CD4-positive, alpha-beta T cell treated with Interleukin-21 for 1 hour (primary cell): ENCODE data around the gene MINDY4.

Source experiments
- DNase-seq: peaks from one replicate; pipeline ENCODE4 v3.0.0-alpha.2; 2020

The MINDY4 gene

DNA sequence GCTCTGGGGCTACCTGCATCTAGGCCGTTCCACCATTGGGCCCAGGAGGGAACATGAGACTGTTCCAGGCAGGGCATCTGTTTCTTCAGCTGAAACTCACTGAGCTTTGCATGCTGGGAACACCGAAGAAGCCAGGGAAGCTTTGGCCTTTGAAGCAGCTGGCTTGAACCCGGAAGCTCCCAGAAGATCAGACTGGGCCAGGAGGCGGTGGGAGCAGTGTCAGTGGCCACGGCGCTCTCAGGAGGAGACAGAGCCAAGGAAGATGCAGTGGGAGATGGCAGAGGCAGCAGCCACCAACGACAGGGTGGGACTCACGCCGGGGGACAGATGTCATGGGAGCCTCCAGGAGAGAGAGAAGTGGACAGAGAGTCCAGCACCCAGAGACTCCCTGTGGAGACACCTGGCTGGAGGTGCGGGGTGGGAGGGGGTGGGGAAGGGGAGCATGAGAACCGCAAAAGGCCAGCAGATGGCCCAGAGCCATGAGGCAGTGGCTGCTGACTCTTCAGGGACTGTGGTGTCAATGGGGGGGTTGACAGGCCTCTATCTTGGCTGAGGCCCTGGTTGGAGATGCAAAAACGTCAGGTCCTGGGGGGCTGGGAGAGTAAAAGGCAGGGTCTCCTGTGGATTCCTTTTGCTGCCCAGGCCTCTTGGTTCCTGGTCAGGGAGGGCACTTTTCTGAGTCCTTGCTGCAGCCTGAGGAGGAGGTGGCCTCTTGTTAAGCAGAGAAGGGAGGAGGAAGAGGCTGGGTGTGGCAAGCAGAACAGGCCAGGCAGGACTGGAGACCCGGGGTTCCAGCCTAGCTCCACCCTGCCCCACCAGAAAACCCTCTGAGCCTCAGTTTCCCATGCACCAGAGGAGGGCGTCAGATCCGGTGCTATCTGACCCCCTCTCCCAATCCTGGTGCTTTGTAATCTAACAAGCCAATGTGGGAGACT, 134.1 kb downstream of the MINDY4 start:
- no peak for DNase-seq

DNA sequence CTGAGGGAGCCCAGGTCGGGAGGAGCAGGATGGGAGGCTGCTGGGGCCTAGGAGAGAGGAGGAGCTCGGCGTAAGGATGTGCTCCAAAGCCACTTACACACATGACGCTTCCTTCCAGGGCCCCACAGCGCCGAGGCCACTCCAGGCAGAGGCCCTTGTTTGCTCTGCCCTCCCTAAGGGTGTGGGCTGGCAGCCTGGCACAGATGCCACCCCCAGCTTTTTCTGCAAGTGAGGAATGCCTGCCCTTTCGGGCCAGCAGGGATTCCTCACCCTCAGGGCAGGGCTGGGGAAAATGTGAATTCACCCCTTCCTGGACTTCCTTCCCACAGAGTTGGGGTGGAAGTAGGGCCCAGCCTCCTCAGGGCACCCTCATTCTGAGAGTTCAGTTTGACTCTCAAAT, 134.8 kb downstream of the MINDY4 start:
- no peak for DNase-seq

DNA sequence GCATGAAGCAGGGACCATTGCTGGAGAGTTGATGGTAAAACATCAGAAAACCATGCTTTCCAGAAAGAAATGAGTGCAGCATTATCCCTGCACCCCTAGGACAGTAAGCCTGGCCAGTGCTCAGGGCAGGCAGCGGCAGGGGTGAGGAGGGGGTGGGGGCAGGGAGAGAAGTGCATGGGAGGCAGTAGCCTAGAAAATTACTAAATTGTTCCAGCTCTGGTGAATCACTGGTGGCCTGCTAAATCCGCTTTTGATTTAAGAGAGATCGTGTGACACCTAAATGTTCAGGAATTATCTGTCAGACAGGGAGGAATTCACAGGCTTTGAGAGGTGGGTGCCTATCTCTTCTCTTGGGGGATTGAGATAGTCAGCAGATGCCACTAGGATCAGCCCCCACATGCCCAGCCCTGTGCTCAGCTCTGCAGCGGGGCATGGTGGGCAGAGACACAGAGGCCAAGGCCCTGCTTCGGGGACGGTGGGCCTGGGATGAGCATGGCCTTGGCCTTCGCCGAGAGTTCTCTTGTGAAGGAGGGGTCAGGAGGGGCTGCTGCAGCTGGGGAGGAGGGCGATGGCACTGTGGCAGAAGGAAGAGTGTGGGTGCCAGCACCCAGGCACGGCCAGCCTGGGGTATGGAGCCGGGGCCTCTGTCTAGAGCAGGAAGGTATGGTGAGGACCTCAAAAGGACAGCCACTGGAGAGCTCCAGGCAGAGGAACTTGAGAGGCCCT, 135.5 kb downstream of the MINDY4 start:
- DNase-seq = no peak

DNA sequence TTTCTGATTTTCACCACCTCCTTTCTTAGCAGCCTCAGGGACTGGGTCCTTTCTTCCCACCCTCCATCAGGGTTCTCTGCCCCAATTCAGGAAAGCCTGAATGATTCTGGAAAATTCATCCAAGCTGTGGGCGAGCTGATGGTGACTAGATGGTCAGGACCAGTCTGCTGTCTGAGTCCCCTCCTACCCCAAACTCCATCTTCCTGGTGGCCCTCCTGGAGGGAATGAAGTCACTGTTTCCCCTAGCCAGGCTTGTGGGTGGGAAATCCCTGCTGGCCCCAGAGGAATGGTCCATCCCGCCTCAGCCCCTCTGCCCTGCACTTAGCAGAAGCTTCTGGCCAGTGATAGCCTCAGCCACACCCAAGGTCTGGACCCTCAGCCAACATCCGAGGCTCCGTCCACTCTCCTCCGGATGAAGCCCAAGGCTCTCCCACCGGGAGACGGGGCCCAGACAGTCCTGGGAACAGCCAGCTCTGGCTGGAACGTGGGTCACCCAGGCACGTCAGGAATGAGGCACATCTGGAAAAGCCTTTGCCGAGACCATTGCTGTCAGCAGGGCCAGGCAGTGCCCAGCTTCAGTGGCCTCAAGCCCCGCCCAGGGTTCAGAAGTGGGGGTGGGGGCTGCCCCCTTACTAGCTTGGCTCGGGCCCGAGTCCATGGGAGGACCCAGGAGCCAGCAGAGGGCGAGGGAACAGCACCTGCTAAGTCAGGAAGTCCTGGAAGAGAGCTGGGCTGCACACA, 136.5 kb downstream of the MINDY4 start:
- no peak for DNase-seq

DNA sequence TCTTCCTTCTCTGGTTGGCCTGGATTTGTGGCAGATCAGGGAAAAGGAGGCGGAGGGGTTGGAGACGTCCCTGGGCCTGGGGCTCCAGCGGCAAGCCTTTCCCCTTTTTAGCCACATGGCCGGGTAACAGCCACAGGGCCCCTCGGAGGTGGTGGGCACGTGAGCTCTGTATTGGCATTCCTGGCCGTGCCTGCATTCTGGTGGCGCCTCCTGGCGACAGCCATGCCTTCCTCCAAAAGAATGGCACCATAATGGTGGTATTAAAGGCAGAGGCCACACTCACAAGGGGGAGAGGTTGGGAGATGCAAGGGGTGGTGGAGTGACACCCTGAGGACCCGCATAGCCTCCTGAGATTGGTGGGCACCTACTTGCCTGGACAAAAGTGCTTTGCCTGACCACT, 137.5 kb downstream of the MINDY4 start:
- DNase-seq = no peak

DNA sequence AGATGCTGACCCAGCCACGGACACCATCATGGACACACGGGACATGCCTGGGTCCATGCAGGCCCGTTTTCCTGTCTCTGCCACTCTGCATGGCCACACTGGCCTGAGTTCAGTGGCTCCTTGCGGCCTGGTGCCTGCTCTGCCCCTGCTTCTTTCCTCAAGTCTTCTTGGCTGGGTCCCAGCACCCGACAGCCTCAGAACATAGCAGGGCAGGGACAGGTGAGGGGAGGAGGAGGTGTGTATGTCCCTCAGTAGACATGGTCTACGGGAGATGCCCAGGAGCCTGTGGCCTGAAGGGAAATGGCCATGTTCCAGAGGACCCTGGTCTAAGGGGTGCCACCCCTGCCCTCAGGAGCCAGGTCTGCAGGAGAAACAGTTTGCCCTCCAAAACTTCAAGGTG, 138.2 kb downstream of the MINDY4 start:
- DNase-seq = no peak

DNA sequence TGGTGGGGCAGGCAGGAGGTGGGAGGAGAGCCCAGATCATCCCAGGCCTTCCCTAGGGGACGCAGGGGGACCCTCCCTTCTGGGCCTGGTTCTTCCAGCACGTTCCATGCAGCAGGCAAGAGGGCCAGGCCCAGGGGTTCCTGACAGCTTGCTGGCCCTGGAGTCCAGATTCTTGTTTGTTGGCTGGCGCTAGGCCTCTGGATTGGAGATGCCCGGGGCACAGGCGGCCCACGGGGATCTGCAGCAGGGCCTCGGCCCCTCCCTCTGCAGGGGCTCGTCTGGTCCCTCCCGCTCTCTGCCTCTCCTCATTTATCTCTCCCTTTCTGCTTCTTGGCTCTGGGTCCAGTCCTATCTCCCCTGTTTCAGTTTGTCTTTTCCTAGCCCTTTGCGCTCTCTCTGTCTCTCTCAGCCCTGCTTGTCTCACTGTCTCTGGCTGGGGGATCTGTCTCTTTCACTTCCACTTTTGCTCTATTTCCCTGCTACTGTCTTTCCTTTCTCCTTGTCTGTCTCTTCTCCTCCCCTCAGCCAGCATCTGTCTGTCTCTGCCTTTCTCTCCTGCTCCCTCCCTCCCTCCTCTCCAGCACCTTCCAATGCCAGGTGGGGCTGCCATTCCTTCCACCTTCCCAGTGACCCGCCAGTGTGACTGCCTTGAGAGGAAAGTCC, 139.3 kb downstream of the MINDY4 start:
- no peak for DNase-seq

DNA sequence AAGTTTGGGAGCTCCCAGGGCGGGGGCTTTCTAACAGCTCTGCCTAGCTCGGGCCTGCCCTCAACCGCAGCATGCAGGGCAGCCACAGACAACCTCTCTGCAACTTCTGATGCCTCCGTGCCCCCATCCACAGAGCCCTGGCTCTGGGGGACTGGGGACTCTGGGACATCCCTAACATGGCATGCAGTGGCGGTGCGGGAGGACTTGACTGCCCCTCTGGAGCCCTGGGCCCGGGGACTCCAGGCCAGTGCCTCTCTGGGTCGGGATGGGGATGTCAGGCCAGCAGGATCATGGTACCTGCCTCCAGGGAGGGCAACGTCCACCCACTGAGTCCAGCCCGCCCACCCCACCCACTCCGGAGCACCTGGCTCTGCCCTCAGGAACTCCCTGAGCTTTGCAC, 139.9 kb downstream of the MINDY4 start:
- no peak for DNase-seq

DNA sequence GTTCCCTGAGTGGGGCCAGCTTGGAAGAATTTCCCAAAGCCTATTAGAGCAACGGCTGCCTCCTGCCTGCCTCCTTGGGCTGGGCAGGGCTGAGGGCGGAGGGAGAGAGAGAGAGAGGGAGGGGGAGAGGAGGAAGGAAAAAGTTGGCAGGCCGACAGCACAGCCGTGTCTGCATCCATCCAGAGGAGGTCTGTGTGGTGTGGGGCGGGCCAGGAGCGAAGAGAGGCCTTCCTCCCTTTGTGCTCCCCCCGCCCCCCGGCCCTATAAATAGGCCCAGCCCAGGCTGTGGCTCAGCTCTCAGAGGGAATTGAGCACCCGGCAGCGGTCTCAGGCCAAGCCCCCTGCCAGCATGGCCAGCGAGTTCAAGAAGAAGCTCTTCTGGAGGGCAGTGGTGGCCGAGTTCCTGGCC, 140.3 kb downstream of the MINDY4 start, which contains the start of gene AQP1:
TSS of gene AQP1 (plus strand) at position 293 of the 409 bp plus-strand sequence. CDS start at position 350, 57 bp downstream.
- no peak for DNase-seq

DNA sequence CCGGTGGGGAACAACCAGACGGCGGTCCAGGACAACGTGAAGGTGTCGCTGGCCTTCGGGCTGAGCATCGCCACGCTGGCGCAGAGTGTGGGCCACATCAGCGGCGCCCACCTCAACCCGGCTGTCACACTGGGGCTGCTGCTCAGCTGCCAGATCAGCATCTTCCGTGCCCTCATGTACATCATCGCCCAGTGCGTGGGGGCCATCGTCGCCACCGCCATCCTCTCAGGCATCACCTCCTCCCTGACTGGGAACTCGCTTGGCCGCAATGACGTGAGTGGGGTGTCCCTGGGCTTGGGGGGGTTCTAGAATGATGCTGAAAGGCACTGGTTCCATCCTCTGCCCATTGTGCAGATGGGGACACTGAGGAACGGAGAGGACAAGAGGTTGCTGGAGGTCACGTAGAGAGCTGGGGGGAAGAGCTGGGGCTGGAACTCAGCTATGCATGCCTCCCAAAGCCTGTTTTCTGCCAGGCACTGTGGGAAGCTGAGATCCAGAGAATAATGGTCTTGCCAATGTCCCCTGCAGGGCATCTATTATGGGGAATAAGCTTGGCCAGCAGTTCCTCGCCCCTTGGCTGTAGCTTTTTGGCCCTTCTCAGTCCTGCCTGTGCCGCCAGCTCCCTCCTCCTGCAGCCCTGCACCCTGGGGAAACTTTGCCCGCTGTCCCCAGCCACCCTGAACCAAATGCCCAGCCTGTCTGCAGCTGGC, 141.0 kb downstream of the MINDY4 start:
- no peak for DNase-seq

DNA sequence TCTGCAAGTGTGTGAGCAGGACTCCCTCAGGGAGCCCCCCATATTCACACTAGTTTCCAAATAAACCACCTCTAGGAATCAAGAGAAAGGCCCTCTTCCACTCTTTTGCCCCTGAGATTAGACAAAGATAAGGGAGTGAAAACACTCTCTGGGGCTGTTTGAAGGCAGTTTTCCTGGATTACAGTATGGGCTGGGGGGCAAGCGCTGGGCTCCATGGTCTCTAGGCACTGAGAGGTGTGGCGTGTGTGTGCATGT, 141.4 kb downstream of the MINDY4 start:
- DNase-seq = no peak

DNA sequence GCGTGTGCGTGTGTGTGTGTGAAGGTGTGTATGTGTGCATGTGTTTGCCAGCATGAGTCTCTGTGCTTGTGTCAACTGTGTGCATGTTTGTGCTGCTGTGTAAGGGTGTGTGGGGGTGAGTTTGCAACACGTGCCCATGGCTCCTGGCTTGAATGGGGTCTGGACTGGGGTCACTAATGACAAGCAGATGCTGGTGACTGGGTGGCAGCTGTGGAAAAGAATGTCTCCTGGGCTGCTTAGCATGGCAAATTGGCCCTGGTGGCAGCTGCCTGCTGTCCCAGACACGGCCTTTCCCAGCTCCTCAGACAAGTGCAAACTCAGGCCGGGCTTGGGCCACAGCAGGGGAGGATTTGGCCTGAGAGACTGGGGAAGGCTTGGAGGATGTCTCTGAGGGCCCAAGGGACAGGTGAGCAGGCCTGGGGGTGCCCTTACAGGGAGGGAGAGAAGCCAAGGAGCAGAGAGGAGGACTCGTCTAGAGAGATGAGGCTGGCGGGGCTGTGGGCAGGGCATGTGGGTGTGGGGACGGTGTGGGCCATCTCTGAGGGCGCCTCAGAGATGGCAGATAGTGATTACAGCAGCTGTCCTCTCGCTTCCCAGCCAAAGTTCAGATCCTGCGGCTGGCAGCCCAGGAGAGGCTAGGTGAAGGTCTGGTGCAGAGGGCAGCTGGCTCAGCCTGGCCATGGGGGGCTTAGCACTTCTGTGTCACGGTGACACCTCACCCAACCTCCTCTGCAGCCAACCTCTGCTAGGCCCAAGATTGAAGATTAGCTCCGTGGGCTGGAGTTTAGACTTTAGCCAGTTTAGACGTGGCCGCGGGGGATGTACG, 142.0 kb downstream of the MINDY4 start:
- DNase-seq = no peak

DNA sequence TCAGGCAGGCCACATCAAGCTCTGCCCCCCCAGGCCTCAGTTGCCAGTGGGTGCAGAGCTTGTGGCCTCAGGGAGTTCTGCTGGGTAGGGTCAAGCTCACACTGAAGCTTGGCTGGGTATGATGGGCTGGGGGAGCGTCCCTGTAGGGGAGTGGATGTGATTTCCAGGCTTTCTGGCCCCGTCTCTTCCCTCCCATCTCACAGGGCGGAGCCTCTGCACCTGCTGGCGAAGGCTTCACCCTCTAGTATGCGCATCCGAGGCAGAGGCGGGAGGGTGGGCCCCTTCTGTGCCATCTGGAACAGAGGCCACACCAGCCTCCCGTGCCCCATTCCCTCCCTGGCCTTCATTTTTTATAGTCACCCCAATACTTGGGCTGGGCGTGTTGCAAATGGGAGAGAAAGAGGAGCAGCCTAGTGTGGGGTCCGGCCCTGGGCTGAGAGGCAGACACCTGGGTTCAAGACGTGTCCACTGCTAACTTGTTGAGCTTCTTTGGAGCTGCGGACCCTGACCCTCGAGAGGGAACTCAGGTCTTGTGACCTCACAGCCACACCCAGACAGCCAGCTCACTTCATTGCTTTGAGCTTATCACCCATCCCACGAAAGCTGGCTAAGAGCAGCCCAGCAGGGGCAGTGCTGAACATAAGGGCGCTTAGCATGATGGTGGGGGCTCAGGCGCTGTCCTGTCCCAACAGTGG, 142.8 kb downstream of the MINDY4 start:
- no peak for DNase-seq

DNA sequence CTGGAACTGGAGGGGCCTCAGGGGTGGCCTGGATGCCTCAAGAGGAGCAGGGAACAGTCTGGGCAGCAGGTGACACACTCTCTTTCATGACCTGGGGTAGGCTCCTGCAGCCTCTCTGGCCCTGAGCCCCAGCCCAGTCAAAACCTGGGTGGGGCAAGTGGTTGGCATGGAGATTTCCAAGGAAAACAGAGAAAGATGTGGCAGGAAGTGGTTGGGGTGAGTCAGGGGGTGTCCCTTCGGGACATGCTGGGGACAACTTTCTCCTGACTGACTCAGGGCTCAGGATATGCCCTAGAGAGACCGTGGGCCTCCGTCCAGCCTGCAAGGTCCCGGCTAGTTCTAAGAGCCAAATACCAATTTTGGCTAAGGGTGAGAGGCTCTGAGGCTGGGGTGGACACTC, 143.4 kb downstream of the MINDY4 start:
- no peak for DNase-seq

DNA sequence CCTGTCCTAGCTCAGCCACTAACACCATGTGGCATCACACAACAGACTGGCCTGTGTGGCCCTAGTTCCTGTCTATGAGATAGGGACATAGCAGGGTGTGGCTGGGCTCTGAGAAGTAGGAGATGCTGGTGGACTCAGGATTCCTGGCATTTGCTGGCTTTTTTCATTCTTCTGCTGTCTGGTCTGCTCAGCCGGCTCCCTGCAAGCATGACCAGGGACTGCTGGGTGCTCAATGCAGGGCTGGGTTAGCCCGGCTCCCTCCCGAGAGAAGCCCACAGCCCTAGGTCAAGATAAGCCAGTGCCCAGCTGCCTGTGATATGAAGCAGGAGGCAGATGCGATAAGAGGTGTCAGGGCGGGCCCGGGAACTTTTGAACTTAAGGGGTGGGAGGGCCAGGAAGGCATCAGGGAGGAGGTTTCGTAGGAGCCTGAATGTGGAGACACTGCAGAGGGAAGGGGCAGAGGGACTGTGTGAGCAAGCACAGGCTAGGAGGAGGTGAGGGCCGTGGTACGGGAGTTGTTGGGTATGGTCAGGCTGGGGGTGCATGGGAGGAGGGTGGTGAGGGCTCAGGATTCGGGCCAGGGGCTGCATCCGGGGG, 143.9 kb downstream of the MINDY4 start:
- no peak for DNase-seq

DNA sequence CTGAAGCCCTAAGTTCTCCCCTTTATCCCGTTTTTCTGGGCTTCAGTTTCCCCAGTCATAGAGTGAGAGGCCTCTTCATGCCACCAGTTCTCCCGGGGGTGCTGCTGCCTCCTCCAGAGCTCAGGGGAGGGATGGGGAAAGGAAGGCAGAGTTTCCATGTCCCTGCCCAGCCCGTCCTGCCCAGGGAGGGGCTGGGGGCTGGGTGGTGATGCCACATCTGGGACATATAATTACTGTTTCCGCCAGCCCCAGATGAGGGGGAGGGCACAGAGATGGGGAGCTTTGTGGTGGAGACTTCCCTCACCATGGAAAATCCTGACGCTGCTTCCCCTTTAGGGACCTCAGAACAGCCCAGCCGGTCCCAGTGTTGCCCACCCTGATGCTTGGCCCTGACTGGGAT, 144.5 kb downstream of the MINDY4 start:
- DNase-seq = no peak

DNA sequence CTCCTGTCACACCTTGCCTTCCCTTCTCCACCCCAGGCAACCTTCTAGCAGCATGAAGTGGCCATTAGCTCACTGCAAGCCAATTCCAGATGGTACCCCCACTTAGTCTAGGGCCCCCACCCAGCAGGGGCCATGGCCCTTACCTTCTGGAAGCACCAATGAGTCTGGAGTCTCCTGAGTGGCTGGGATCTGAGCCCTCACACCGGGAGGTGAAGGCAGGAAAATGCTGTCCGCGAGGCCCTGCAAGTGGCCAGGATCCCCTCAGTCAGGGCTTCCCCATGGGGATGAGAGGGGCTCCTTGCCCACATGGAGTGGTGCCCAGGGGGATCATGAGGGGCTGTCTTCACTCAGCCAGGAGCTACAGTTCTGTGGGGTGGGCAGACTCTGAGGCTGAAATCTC, 145.0 kb downstream of the MINDY4 start:
- DNase-seq = no peak

DNA sequence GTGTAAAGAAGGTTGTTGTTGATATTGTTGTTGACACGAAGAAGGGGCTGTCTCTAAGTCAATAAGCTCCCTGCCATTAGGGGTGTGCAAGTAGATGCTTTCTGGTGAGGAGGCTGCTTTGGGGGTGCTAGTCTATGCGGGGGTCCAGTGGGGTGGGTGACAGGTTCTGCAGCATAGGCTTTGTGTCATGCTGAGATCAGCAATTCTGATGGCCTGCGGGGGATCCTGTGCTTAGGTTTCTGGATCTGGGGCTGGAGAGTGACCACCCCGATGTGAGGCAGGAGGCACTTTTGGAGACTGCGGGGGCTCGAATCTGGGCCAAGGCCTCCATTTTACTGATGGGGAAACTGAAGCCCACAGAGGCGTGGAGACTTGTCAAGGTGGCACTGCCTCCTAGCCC, 145.6 kb downstream of the MINDY4 start:
- DNase-seq = no peak

DNA sequence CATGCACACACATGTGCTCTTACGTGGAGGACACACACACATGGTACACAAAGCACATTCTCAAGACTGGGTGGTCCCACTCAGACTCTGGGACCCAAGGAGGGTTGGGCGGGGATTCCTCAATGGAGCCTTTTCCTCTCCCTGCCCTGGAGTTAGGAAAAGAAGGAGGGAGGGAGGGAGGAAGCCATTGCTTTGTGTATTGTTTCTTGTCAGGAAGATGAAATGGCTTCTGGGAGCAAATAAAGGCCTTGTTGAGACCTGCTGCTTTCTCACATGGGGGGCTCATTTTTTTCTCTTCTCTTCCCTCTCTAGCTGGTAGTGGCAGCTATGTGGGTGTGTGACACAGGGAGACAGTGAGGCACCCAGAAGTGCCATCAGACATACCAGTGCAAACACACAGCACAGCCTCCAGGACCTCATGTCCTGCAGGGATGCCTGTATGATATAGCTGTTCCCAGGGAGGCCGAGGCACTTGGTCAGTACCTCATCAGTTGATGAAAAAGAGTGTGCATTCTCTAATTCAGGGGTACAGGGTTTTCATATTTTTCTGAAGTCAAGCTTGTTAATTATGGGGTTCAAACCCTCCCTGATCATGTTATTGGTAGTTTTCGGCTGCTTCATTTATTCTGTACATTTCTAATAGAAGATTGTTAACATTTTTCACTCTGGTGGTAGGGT, 146.1 kb downstream of the MINDY4 start:
- DNase-seq = no peak

DNA sequence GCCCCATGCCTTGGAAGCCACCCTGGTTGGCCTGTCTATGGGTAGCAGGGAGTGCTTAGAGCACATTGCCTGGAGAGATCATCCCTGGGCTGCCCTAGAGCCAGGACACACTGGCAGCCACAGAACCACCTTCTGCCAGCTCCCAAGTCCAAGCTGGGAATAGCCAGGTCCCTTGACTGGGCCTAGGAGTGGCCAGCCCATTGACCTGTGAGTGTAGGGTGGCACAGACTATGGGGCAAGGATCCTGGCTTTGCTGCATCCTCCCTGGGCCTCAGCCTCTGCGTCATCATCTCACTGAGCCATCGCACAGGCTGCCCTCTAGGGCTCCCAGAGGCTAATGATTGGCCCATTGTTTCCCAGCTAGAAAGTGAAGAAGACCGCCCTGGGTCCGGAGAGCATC, 147.5 kb downstream of the MINDY4 start:
- DNase-seq = no peak
